HepG2 (cell line): ENCODE data around the gene STN1. TPM values are rescaled to one million over a fixed set of nuclear protein-coding genes. Genes with fewer than 3 reads are reported as not detected.

Experiments used
- CTCF ChIP-seq: sonication (generic); formaldehyde crosslinking; IDR thresholded peaks from 2 replicates; pipeline ENCODE4 v1.5.0; 2020; ENCODE audit warnings: mild to moderate bottlenecking, missing genetic modification reagents, moderate library complexity
- ETV5 ChIP-seq: IDR thresholded peaks from 2 replicates; pipeline ENCODE4 v1.6.1; 2018; ENCODE audit warnings: missing biosample characterization, missing genetic modification reagents, inconsistent platforms, borderline replicate concordance
- JDP2 ChIP-seq: sonication (generic); formaldehyde crosslinking; IDR thresholded peaks from 2 replicates; pipeline ENCODE4 v1.8.1; 2022; ENCODE audit warnings: missing genetic modification reagents, borderline replicate concordance
- POLR2A ChIP-seq, 2 experiments: IDR thresholded peaks; 2 replicates each; pipeline ENCODE4 v1.6.1; 2011; ENCODE audit warnings: low read depth in 2 of 2, low read length in 2 of 2, mild to moderate bottlenecking in 1 of 2, moderate library complexity in 1 of 2; ENCODE audit not compliant: insufficient read depth in 1 of 2
- PTBP1 ChIP-seq: fragments of 200-400 bp; formaldehyde crosslinking; IDR thresholded peaks from 2 replicates; pipeline ENCODE4 v1.6.1; 2018; ENCODE audit warnings: low read length, low read depth; ENCODE audit not compliant: poor library complexity, severe bottlenecking
- RFX1 ChIP-seq: fragments of 450-650 bp; IDR thresholded peaks from 2 replicates; pipeline ENCODE4 v1.6.1; 2017
- RXRB ChIP-seq: IDR thresholded peaks from 2 replicates; pipeline ENCODE4 v1.6.1; 2016; ENCODE audit warnings: borderline replicate concordance, missing genetic modification reagents, missing compliant biosample characterization
- SP5 ChIP-seq: IDR thresholded peaks from 2 replicates; pipeline ENCODE4 v1.6.1; 2016; ENCODE audit warnings: low read depth, borderline replicate concordance
- TOE1 ChIP-seq: sonication (generic); formaldehyde crosslinking; IDR thresholded peaks from 2 replicates; pipeline ENCODE4 v1.4.0; 2020; ENCODE audit warnings: mild to moderate bottlenecking, missing genetic modification reagents
- ZBTB43 ChIP-seq: sonication (generic); formaldehyde crosslinking; conservative IDR thresholded peaks from 2 replicates; pipeline ENCODE4 v1.4.0; 2020; ENCODE audit warnings: missing genetic modification reagents
- ZFY ChIP-seq: sonication (generic); formaldehyde crosslinking; IDR thresholded peaks from 2 replicates; pipeline ENCODE4 v1.4.0; 2020; ENCODE audit warnings: missing genetic modification reagents
- ZNF101 ChIP-seq: sonication (generic); formaldehyde crosslinking; IDR thresholded peaks from 2 replicates; pipeline ENCODE4 v1.4.0; 2020; ENCODE audit warnings: mild to moderate bottlenecking, low read depth, missing genetic modification reagents, borderline replicate concordance
- ZNF142 ChIP-seq: sonication (generic); formaldehyde crosslinking; IDR thresholded peaks from 2 replicates; pipeline ENCODE4 v1.4.0; 2020; ENCODE audit warnings: missing genetic modification reagents
- ZNF232 ChIP-seq: sonication (generic); formaldehyde crosslinking; IDR thresholded peaks from 2 replicates; pipeline ENCODE4 v1.4.0; 2020; ENCODE audit warnings: missing genetic modification reagents, borderline replicate concordance
- ZNF567 ChIP-seq: sonication (generic); formaldehyde crosslinking; IDR thresholded peaks from 2 replicates; pipeline ENCODE4 v1.8.1; 2023; ENCODE audit warnings: mild to moderate bottlenecking, missing genetic modification reagents, borderline replicate concordance
- ZNF775 ChIP-seq: sonication (generic); formaldehyde crosslinking; IDR thresholded peaks from 2 replicates; pipeline ENCODE4 v1.4.0; 2020; ENCODE audit warnings: missing genetic modification reagents, mild to moderate bottlenecking, moderate library complexity, borderline replicate concordance
- ZNF816 ChIP-seq: sonication (generic); formaldehyde crosslinking; IDR thresholded peaks from 2 replicates; pipeline ENCODE4 v1.8.0; 2022; ENCODE audit warnings: missing genetic modification reagents, mild to moderate bottlenecking, borderline replicate concordance
- ZNF839 ChIP-seq: sonication (generic); formaldehyde crosslinking; IDR thresholded peaks from 2 replicates; pipeline ENCODE4 v1.4.0; 2020; ENCODE audit warnings: missing genetic modification reagents, mild to moderate bottlenecking, borderline replicate concordance
- ZNF841 ChIP-seq: sonication (generic); formaldehyde crosslinking; IDR thresholded peaks from 2 replicates; pipeline ENCODE4 v1.8.1; 2023; ENCODE audit warnings: missing genetic modification reagents, borderline replicate concordance
- polyA plus RNA-seq, 8 experiments: library from polyadenylated mRNA; depleted of rRNA in 3 of 8; stranded (reverse) in 7 of 8; unstranded in 1 of 8; fragments of >200 nt; fragmentation: Illumina TruSeq in 4 of 8; extraction: Trizol in 4 of 8; gene quantifications; 2 replicates each; pipeline versions ENCODE4 v1.2.1 to v1.2.3, GENCODE V29; 2011 to 2016; ENCODE audit warnings: low read depth in 4 of 8, missing spikeins in 1 of 8, mixed read lengths in 1 of 8; ENCODE audit not compliant: insufficient read depth in 1 of 8
- total RNA-seq, 5 experiments: library from RNA; depleted of rRNA; stranded (reverse); fragments of >200 nt; fragmentation: Illumina TruSeq; extraction: Trizol; gene quantifications; 2 replicates each; pipeline ENCODE4 v1.2.3, GENCODE V29; 2016; ENCODE audit warnings: low read depth in 1 of 5

Gene STN1
- total and polyA plus RNA-seq, 2 of the 13 experiments (the other 11 are each of a cell fraction or from before 2014, with no cell fraction given): 17.6 to 22.7 TPM

GRCh38 chr10:103855852-103856796 is 61.9 kb downstream of the STN1 start (continued):
- TF ChIP-seq JDP2 (no peak), ZFY (CRISPR knock-in tag) (peak; percentile 47; the same call in 1 of the 2 replicates), ZNF232 (CRISPR knock-in tag) (no peak), POLR2A (IDR thresholded peaks at IDR 0.05; ENCODE audit: insufficient read depth in 1 of 2, low read depth in 2 of 2, low read length in 2 of 2) (peak; percentile 21 to 42; a peak in 2 of 4 replicates), SP5 (no peak), RXRB (CRISPR knock-in tag) (peak; percentile 88), TOE1 (CRISPR knock-in tag) (no peak), PTBP1 (no peak), ZNF816 (CRISPR knock-in tag) (0 out of 2 replicates have a peak, but pooled peaks have one; percentile 74), ZNF142 (no peak), ZNF839 (CRISPR knock-in tag) (no peak), RFX1 (no peak), ZNF841 (CRISPR knock-in tag) (no peak), ZNF101 (CRISPR knock-in tag) (no peak), ZBTB43 (CRISPR knock-in tag) (no peak), ZNF567 (CRISPR knock-in tag) (no peak), ETV5 (peak; percentile 91; the same call in 1 of the 2 replicates), CTCF (CRISPR knock-in tag) (peak; percentile 27; the same call in 1 of the 2 replicates), ZNF775 (CRISPR knock-in tag) (no peak)
